ENCODE results near the gene TLCD5. TPM values are rescaled to one million over a fixed set of nuclear protein-coding genes. Genes with fewer than 3 reads are reported as not detected.

Gene TLCD5
- total and polyA plus RNA-seq, 4 donors: 15.7 to 18.6 (median 16.5) TPM

GRCh38 chr11:120342226-120342625, 17.1 kb downstream of the TLCD5 start:
- no peaks in the 10 kb centered on the region for H3K9me3 ChIP-seq (ENCODE audit: control insufficient read depth, insufficient read depth, low read length)
- WGBS (ENCODE audit: insufficient coverage): no CpG with 5 or more reads among the region's 3 CpGs
- no peak overlapping the region for H3K4me3 ChIP-seq (ENCODE audit: low read depth, low read length)
- no peaks in the 10 kb centered on the region for H3K27me3 ChIP-seq (ENCODE audit: control insufficient read depth, insufficient read depth, low read length)
- DNase-seq (ENCODE audit: low read depth in 4 of 6, low spot score in 6 of 6): no peak
- H3K36me3 ChIP-seq (ENCODE audit: control insufficient read depth, insufficient read depth, low read length): no peaks in the 10 kb centered on the region
- no peak overlapping the region for H3K27ac ChIP-seq (ENCODE audit: low read depth, low read length)
- H3K4me1 ChIP-seq (ENCODE audit: control insufficient read depth, insufficient read depth, low read length): no peaks in the 10 kb centered on the region

GRCh38 chr11:120342678-120343077, 17.6 kb downstream of the TLCD5 start:
- Histone ChIP-seq H3K27me3 (ENCODE audit: control insufficient read depth, insufficient read depth, low read length) (no peaks in the 10 kb centered on the region), H3K4me1 (ENCODE audit: control insufficient read depth, insufficient read depth, low read length) (no peaks in the 10 kb centered on the region), H3K27ac (ENCODE audit: low read depth, low read length) (no peak overlapping the region), H3K4me3 (ENCODE audit: low read depth, low read length) (no peak overlapping the region), H3K9me3 (ENCODE audit: control insufficient read depth, insufficient read depth, low read length) (no peaks in the 10 kb centered on the region), H3K36me3 (ENCODE audit: control insufficient read depth, insufficient read depth, low read length) (no peaks in the 10 kb centered on the region)
- DNase-seq (ENCODE audit: low read depth in 4 of 6, low spot score in 6 of 6): no peak
- no CpG with 5 or more reads among the region's 3 CpGs for WGBS (ENCODE audit: insufficient coverage)

GRCh38 chr11:120343429-120343828, 18.3 kb downstream of the TLCD5 start:
- no peak overlapping the region for H3K27ac ChIP-seq (ENCODE audit: low read depth, low read length)
- H3K36me3 ChIP-seq (ENCODE audit: control insufficient read depth, insufficient read depth, low read length): no peaks in the 10 kb centered on the region
- H3K9me3 ChIP-seq (ENCODE audit: control insufficient read depth, insufficient read depth, low read length): no peaks in the 10 kb centered on the region
- H3K4me1 ChIP-seq (ENCODE audit: control insufficient read depth, insufficient read depth, low read length): no peaks in the 10 kb centered on the region
- H3K4me3 ChIP-seq (ENCODE audit: low read depth, low read length): no peak overlapping the region
- no peak for DNase-seq (ENCODE audit: low read depth in 4 of 6, low spot score in 6 of 6)
- WGBS (ENCODE audit: insufficient coverage): 100% methylated on average over 1 of the region's 2 CpGs
- H3K27me3 ChIP-seq (ENCODE audit: control insufficient read depth, insufficient read depth, low read length): no peaks in the 10 kb centered on the region

GRCh38 chr11:120344302-120345004, 19.4 kb downstream of the TLCD5 start:
- Histone ChIP-seq H3K4me1 (ENCODE audit: control insufficient read depth, insufficient read depth, low read length) (no peaks in the 10 kb centered on the region), H3K27me3 (ENCODE audit: control insufficient read depth, insufficient read depth, low read length) (no peaks in the 10 kb centered on the region), H3K27ac (ENCODE audit: low read depth, low read length) (no peak overlapping the region), H3K4me3 (ENCODE audit: low read depth, low read length) (no peak overlapping the region), H3K9me3 (ENCODE audit: control insufficient read depth, insufficient read depth, low read length) (no peaks in the 10 kb centered on the region), H3K36me3 (ENCODE audit: control insufficient read depth, insufficient read depth, low read length) (no peaks in the 10 kb centered on the region)
- no peak for DNase-seq (ENCODE audit: low read depth in 4 of 6, low spot score in 6 of 6)
- 83% methylated on average over 1 of the region's 1 CpG for WGBS (ENCODE audit: insufficient coverage)

- no peaks in the 10 kb centered on the region for H3K9me3 ChIP-seq (ENCODE audit: control insufficient read depth, insufficient read depth, low read length)
- no peaks in the 10 kb centered on the region for H3K36me3 ChIP-seq (ENCODE audit: control insufficient read depth, insufficient read depth, low read length)
- DNase-seq (ENCODE audit: low read depth in 4 of 6, low spot score in 6 of 6): no peak
- no peak overlapping the region for H3K4me3 ChIP-seq (ENCODE audit: low read depth, low read length)
- 44% methylated on average over 1 of the region's 1 CpG for WGBS (ENCODE audit: insufficient coverage)
- peak overlapping the region; percentile 26 for H3K27ac ChIP-seq (ENCODE audit: low read depth, low read length)
- no peaks in the 10 kb centered on the region for H3K27me3 ChIP-seq (ENCODE audit: control insufficient read depth, insufficient read depth, low read length)
- no peaks in the 10 kb centered on the region for H3K4me1 ChIP-seq (ENCODE audit: control insufficient read depth, insufficient read depth, low read length)
Observed at GRCh38 chr11:120346233-120346632, 21.1 kb downstream of the TLCD5 start.

- no peak for DNase-seq (ENCODE audit: low read depth in 4 of 6, low spot score in 6 of 6)
- Histone ChIP-seq H3K27ac (ENCODE audit: low read depth, low read length) (no peak overlapping the region), H3K4me1 (ENCODE audit: control insufficient read depth, insufficient read depth, low read length) (no peaks in the 10 kb centered on the region), H3K27me3 (ENCODE audit: control insufficient read depth, insufficient read depth, low read length) (no peaks in the 10 kb centered on the region), H3K4me3 (ENCODE audit: low read depth, low read length) (no peak overlapping the region), H3K36me3 (ENCODE audit: control insufficient read depth, insufficient read depth, low read length) (no peaks in the 10 kb centered on the region), H3K9me3 (ENCODE audit: control insufficient read depth, insufficient read depth, low read length) (no peaks in the 10 kb centered on the region)
Observed at GRCh38 chr11:120350637-120351036, 25.5 kb downstream of the TLCD5 start.

- no peak for DNase-seq (ENCODE audit: low read depth in 4 of 6, low spot score in 6 of 6)
- Histone ChIP-seq H3K4me1 (ENCODE audit: control insufficient read depth, insufficient read depth, low read length) (no peaks in the 10 kb centered on the region), H3K27ac (ENCODE audit: low read depth, low read length) (no peak overlapping the region), H3K27me3 (ENCODE audit: control insufficient read depth, insufficient read depth, low read length) (no peaks in the 10 kb centered on the region), H3K9me3 (ENCODE audit: control insufficient read depth, insufficient read depth, low read length) (no peaks in the 10 kb centered on the region), H3K4me3 (ENCODE audit: low read depth, low read length) (no peak overlapping the region), H3K36me3 (ENCODE audit: control insufficient read depth, insufficient read depth, low read length) (no peaks in the 10 kb centered on the region)
- 100% methylated on average over 1 of the region's 6 CpGs for whole genome bisulfite sequencing (ENCODE audit: insufficient coverage)
Observed at GRCh38 chr11:120352405-120352804, 27.3 kb downstream of the TLCD5 start.

- Histone ChIP-seq H3K27me3 (ENCODE audit: control insufficient read depth, insufficient read depth, low read length) (no peaks in the 10 kb centered on the region), H3K9me3 (ENCODE audit: control insufficient read depth, insufficient read depth, low read length) (no peaks in the 10 kb centered on the region), H3K4me1 (ENCODE audit: control insufficient read depth, insufficient read depth, low read length) (no peaks in the 10 kb centered on the region), H3K27ac (ENCODE audit: low read depth, low read length) (no peak overlapping the region), H3K4me3 (ENCODE audit: low read depth, low read length) (no peak overlapping the region), H3K36me3 (ENCODE audit: control insufficient read depth, insufficient read depth, low read length) (no peaks in the 10 kb centered on the region)
- DNase-seq (ENCODE audit: low read depth in 4 of 6, low spot score in 6 of 6): no peak
- no CpG with 5 or more reads among the region's 1 CpG for WGBS (ENCODE audit: insufficient coverage)
Observed at GRCh38 chr11:120354068-120354467, 29.0 kb downstream of the TLCD5 start.

- H3K36me3 ChIP-seq (ENCODE audit: control insufficient read depth, insufficient read depth, low read length): no peaks in the 10 kb centered on the region
- no peak overlapping the region for H3K4me3 ChIP-seq (ENCODE audit: low read depth, low read length)
- no peak overlapping the region for H3K27ac ChIP-seq (ENCODE audit: low read depth, low read length)
- H3K4me1 ChIP-seq (ENCODE audit: control insufficient read depth, insufficient read depth, low read length): no peaks in the 10 kb centered on the region
- no peaks in the 10 kb centered on the region for H3K9me3 ChIP-seq (ENCODE audit: control insufficient read depth, insufficient read depth, low read length)
- 67% methylated on average over 2 of the region's 6 CpGs for WGBS (ENCODE audit: insufficient coverage)
- no peaks in the 10 kb centered on the region for H3K27me3 ChIP-seq (ENCODE audit: control insufficient read depth, insufficient read depth, low read length)
- DNase-seq (ENCODE audit: low read depth in 4 of 6, low spot score in 6 of 6): no peak
Observed at GRCh38 chr11:120354779-120355178, 29.7 kb downstream of the TLCD5 start.

- Histone ChIP-seq H3K36me3 (ENCODE audit: control insufficient read depth, insufficient read depth, low read length) (no peaks in the 10 kb centered on the region), H3K9me3 (ENCODE audit: control insufficient read depth, insufficient read depth, low read length) (no peaks in the 10 kb centered on the region), H3K4me3 (ENCODE audit: low read depth, low read length) (no peak overlapping the region), H3K27me3 (ENCODE audit: control insufficient read depth, insufficient read depth, low read length) (no peaks in the 10 kb centered on the region), H3K4me1 (ENCODE audit: control insufficient read depth, insufficient read depth, low read length) (no peaks in the 10 kb centered on the region), H3K27ac (ENCODE audit: low read depth, low read length) (no peak overlapping the region)
- no peak for DNase-seq (ENCODE audit: low read depth in 4 of 6, low spot score in 6 of 6)
- WGBS (ENCODE audit: insufficient coverage): 95% methylated on average over 3 of the region's 6 CpGs
Observed at GRCh38 chr11:120357620-120358019, 32.5 kb downstream of the TLCD5 start.

Measured in spinal cord (tissue), 10 donors.